C4-2B (cell line): ENCODE results near the gene KLRC3.
"Not testable (repeated sequence)": the region's sequence is repeated elsewhere in the genome, so short reads cannot be mapped to it uniquely, and the experiment has no call there.

Experiments
- H3K27ac ChIP-seq: fragments of 450-650 bp; 2 replicates; pipeline ENCODE4 v1.5.1; 2017
- ZFX ChIP-seq: fragments of 450-650 bp; IDR thresholded peaks from 2 replicates; pipeline ENCODE4 v1.6.1; 2017
- TF ChIP-seq, protein P1 (sequence below): fragments of 450-650 bp; conservative IDR thresholded peaks from 2 replicates; pipeline ENCODE4 v1.5.1; 2017; ENCODE audit warnings: mild to moderate bottlenecking

The KLRC3 gene

GRCh38 chr12:10448236-10448635 is 27.8 kb upstream of the KLRC3 start:
- TF ChIP-seq, protein P1, sequence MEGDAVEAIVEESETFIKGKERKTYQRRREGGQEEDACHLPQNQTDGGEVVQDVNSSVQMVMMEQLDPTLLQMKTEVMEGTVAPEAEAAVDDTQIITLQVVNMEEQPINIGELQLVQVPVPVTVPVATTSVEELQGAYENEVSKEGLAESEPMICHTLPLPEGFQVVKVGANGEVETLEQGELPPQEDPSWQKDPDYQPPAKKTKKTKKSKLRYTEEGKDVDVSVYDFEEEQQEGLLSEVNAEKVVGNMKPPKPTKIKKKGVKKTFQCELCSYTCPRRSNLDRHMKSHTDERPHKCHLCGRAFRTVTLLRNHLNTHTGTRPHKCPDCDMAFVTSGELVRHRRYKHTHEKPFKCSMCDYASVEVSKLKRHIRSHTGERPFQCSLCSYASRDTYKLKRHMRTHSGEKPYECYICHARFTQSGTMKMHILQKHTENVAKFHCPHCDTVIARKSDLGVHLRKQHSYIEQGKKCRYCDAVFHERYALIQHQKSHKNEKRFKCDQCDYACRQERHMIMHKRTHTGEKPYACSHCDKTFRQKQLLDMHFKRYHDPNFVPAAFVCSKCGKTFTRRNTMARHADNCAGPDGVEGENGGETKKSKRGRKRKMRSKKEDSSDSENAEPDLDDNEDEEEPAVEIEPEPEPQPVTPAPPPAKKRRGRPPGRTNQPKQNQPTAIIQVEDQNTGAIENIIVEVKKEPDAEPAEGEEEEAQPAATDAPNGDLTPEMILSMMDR: no peak
- no peak for TF ChIP-seq ZFX
- H3K27ac ChIP-seq: no peak overlapping the region

- not testable (repeated sequence) for H3K27ac ChIP-seq
Observed at GRCh38 chr12:10446052-10446451, 25.7 kb upstream of the KLRC3 start.

- H3K27ac ChIP-seq: not testable (repeated sequence)
Observed at GRCh38 chr12:10441144-10441543, 20.7 kb upstream of the KLRC3 start.

GRCh38 chr12:10439608-10440274 is 19.3 kb upstream of the KLRC3 start:
- not testable (repeated sequence) for H3K27ac ChIP-seq

GRCh38 chr12:10437601-10438000 is 17.2 kb upstream of the KLRC3 start:
- H3K27ac ChIP-seq: not testable (repeated sequence)

DNA sequence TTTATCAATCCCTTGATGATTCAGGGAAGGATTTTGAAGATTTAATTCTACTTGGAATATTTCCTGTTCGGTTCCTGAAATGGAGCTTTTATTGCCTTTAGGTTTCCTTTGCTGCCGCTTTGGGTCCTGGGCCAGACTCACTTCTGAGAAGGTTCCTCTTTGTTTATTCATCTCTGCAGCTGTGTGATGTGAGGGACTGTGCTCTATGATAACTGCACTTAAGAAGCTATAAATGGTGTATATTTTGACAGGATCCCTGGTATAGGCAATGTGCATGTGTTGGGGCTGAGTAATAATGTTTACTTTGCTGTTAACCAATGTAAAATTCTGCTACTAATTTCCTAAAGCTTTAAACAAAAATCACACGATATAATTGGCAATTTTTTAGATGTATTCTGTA is 15.4 kb upstream of the KLRC3 start, which contains the start of gene KLRC2:
Gene KLRC2, minus strand, starts transcription at position 195 of the 400 bp plus-strand sequence. Its CDS starts 24 bp downstream, at position 171.
- not testable (repeated sequence) for H3K27ac ChIP-seq

DNA sequence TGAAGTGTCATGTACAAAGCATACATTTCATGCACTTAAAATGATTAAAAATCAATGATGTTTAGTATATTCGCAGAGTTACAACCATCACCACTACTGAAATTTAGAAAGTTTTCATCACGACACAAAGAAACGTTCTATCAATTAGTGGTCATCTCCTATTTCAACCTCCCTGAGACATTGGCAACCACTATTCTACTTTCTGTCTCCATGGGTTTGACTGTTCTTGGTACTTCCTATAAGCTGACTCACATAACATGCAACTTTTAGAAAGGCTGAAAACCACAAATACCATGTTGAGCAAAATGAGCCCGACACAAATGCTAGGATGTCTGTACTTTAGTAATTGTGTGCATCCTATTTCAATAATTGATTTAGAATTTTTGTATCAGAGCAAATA is 10.2 kb upstream of the KLRC3 start:
- H3K27ac ChIP-seq: not testable (repeated sequence)

DNA sequence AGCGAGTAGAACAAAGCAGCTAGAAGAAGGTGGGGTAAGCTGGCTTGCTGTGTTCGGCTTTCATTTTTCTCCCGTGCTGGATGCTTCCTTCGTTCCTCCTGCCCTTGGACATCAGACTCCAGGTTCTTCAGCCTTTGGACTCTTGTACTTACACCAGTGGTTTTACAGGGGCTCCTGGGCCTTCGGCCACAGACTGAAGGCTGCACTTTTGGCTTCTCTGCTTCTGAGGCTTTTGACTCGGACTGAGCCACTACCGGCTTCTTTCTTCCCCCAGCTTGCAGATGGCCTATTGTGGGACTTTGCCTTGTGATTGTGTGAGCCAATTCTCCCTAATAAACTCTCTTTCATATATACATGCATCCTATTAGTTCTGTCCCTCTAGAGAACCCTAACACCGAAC is 5.5 kb upstream of the KLRC3 start:
- H3K27ac ChIP-seq: not testable (repeated sequence)

GRCh38 chr12:10424260-10424899 is 4.0 kb upstream of the KLRC3 start:
- H3K27ac ChIP-seq: not testable (repeated sequence)

GRCh38 chr12:10422159-10422558 is 1.8 kb upstream of the KLRC3 start:
- H3K27ac ChIP-seq: not testable (repeated sequence)

- TF ChIP-seq ZFX: no peak
- TF ChIP-seq, protein P1: no peak
- H3K27ac ChIP-seq: no peak within 1 kb of the TSS
Observed at GRCh38 chr12:10409392-10409791, 11.0 kb downstream of the KLRC3 start, which contains the start of gene KLRC4. Gene KLRC4 (minus strand): TSS chr12:10409757. CDS start chr12:10409575, 182 bp downstream.

DNA sequence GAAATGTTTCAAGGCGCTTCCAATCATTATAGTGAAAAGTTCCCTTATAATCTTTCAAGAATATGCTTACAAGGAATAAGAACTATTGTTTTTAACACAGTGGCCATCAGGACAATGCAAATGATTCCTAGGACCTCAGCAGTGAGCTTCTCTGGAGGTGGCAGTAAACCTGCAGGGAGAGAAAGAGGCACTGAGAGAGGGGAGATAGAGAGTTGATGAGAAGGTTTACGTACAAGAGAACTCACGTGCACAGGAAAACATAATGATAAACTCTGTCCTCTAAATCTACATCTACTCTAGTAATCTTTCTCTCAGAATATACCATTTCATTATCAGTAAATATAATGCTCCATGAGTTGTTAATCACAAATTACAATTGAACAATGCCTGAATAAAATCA is 11.6 kb downstream of the KLRC3 start:
- H3K27ac ChIP-seq: no peak overlapping the region
- no peak for TF ChIP-seq ZFX
- TF ChIP-seq, protein P1: no peak

- peak overlapping the region; percentile 60 for H3K27ac ChIP-seq
- no peak for TF ChIP-seq ZFX
- TF ChIP-seq, protein P1: no peak
Observed at GRCh38 chr12:10406725-10407124, 13.7 kb downstream of the KLRC3 start.
